Measurements from ENCODE around the gene HPGD. TPM values are rescaled to one million over a fixed set of nuclear protein-coding genes. Genes with fewer than 3 reads are reported as not detected.

HPGD gene
- total RNA-seq, 1 donor = 18.3 TPM

DNA sequence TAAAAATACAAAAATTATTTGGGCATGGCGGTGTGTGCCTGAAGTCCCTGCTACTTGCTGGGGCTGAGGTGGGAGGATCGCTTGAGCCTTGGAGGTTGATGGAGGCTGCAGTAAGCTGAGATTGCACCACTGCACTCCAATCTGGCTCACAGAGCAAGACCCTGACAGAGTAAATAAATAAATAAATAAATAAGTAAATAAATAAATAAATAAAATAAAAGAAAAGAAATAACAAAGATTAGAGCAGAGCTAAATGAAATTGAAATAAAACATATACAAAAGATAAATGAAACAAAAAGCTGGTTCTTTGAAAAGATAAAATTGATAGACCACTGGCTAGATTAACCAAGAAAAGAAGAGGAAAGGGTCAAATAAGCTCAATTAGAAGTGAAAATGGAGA lies 43.1 kb downstream of the HPGD start:
- no peak for DNase-seq (ENCODE audit: low read depth in 2 of 3, low spot score in 2 of 3)

DNA sequence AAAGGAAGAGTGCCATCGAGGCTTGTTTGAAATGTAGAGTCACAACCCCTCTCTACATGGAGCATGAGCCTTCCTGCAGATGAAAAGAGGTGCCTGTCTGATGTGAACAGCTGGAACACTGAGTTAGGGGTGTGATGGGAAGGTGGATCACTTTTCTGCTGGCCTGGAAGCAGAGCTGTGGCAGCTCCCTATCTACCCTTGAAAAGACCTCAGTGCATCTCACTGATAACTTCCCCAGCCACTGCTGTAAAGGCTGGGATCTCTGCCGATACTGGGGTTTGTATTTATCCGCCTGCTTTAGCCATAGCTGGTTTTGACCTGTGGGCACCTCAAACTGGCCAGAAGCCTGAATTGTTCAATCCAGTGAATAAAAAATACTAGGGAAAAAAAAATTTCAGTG lies 46.8 kb downstream of the HPGD start:
- DNase-seq (ENCODE audit: low read depth in 2 of 3, low spot score in 2 of 3) = no peak

DNA sequence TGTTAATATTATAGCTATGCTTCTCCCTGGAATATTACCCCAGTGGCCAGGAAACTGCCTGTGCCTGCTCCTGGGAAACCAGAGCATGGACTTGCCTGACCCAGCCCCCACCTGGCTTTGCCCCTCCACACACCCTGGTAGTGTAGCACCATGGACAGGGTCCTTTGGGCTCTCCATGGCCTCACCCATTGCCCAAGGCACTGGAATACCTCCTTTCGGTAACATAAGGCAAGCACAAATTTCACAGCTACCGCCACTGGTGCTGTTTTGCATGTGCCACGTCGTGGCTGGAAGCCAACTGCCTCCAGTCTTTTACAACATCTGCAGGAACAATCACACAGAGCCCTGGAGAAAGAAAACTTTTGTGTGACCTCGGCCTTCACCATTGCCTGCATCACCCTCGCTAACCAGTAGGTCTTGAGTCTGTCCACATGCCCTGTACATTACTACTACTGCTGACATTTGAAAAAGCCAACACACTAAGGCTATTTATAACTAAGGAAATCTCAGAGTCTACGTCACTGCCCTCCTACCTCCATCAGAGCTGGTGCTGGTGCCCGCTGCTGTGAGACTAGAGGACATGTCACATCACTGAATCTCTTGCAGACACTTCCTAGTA lies 47.7 kb downstream of the HPGD start:
- DNase-seq (ENCODE audit: low read depth in 2 of 3, low spot score in 2 of 3) = no peak

DNA sequence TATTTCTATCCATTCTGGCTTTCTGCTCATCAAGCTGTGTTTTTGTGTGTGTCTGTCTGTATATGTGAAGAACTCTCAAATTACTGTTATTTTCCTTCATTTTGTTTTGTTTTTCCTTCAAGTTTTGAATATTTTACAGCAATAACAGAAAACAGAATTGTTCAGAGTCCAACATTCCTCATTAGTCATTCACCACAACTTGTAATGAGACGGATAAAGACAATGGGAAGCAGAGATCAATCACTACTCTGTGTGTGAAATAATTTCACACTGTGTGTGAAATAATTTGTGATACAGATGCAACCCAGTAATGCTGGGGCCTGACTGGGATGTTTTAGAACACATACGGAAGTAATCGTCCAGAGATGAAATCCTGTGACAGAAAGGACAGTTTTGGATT lies 55.2 kb downstream of the HPGD start:
- no peak for DNase-seq (ENCODE audit: low read depth in 2 of 3, low spot score in 2 of 3)

DNA sequence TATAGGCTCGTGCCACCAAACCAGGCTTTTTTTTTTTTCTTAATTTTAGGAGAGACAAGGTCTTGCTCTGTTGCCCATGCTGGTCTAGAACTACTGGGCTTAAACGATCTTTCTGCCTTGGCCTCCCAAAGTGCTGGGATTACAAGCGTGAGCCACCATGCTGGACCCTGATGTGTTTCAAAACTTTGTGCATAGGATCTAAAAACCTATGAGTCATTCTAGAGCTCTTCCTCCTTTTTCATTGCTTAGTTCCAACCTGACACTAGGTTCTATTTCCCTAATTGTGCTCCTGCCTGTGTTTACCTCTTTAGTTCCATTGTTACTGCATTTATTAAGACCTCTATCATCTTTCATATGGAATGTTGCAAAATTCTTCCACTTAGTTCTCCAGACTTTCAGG lies 57.3 kb downstream of the HPGD start:
- no peak for DNase-seq (ENCODE audit: low read depth in 2 of 3, low spot score in 2 of 3)

DNA sequence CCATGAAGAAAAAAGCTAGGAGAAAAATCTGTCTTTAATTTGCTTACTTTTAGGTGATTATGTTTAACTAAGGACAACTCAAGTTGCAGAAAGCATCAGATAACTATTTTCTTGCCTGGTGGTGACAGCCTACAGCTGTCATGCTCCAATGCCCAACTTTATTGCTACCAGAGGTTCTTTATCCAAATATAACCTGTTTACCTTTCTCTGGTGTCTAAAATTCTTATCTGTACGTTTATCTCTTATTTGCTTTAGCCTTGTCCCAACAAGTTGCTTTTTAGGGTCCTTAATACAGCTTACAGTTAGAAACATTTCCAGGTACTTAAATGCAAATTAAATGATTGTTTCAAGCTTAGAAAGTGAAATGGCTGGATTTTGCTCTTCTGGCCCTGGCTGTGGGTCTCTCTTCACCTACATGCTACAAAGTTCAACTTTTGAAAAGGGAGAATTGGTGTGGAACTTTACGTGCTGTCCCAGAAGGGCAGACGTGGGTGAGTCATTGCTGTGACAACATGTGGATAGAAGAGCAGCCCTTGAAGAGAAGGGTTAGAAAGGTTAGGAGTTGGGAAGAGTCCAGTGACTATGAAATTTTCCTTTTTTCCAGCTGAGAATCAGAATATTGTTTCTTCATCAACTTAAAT lies 60.7 kb downstream of the HPGD start:
- DNase-seq (ENCODE audit: low read depth in 2 of 3, low spot score in 2 of 3) = no peak

DNA sequence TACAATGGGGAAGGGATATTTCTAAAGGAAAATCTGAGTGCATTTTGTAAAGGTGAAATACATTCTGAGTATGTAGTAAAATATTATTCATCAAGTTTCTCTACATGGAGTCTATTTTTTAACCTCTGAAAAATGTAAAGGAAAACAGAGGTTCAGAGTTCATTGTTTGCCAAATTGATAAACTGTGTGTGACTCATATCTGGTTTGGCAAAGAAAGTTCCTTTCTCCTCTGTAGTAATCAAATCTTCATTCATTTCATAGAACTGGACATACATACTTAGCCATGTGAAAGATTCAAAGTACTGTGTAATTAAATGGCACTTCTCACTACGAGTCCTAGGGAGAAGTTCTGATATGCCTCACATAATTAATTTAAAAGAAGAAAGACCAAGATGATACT lies 61.6 kb downstream of the HPGD start:
- DNase-seq (ENCODE audit: low read depth in 2 of 3, low spot score in 2 of 3) = no peak

DNA sequence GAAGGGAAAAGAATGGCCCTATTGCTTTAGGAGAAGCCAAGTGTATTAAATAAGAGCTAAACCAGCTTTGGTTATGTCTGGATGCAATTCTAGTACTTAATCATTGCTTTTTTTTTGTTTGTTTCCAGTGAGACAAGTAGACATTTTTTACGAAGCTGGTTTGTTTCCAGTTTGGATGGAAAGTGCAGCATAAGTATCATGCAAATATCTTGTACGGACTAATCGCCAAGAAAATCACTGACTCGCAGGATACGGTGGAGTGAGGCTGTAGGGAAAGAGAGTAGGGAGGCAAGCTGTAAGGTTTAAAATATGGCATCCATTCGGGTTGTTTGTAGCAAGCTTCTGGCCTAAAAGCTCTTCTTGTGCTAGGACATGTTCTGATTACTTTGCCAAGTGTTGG lies 64.8 kb downstream of the HPGD start:
- no peak for DNase-seq (ENCODE audit: low read depth in 2 of 3, low spot score in 2 of 3)

DNA sequence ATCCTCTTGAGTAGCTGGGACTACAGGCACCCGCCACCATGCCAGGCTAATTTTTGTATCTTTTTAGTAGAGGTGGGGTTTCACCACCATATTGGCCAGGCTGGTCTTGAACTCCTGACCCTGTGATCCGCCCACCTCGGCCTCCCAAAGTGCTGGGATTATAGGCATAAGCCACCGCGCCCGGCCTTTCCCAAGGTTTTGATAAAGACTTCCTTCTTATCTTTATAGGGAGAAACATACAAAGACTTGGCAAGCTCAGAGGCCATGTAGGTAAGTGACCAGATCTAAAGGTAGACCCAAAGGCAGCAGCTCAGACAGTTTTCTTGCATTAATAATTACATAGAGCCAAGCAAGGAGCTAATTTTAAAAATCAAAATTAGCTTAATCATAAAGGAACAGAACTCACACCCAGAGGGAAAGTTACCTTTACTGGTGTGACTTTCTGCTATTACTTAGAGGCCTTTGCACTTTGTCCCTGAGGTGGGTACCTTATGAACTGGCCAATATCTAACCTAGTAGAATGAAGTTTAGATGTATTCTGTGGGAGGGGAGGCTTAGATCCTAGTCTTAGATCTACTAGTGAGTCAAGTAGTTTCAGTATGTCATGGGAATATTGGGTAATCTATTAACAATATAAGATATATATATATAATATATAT lies 67.3 kb downstream of the HPGD start:
- DNase-seq (ENCODE audit: low read depth in 2 of 3, low spot score in 2 of 3) = no peak

DNA sequence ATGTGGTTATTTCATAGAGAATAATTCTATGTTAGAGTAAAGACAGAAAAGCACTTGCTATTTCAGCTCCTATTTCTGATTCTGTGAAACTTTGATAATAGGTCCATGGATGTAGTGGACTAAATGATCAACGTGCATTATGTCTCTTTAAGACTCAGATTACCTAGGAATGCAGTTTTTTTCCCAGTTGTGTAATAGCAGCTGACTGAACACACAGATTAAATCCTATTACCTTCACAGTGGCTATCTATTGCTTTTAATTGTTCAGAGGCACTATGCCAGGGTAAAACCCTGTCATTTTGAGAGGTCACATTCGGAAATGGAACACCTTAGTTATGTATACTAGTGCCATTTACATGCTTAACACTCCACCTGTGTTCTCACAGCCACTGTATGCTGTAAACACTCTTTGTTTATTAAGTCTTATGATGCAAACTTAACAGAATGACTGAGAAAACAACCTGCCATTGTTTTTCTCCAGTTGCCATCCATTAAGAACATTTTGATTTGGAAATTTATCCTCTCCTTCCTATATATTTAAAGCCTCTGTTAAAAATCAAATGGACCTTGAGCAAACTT lies 70.5 kb downstream of the HPGD start:
- no peak for DNase-seq (ENCODE audit: low read depth in 2 of 3, low spot score in 2 of 3)

DNA sequence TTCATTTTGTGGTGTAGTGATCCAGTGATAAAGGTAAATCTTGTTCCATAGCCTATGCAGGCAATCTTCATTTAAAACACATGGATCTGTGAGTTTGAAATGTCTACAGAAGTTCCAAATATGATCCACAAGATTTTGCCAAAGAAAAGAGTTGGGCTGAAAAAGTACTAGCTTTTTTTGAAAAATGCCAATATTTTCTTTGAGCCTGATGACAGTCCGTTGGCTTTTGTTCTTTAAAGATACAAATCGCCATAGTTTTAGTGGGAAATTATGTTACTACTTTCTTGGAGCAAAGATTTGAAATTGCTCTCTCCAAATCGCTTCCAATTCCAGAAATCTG lies 71.5 kb downstream of the HPGD start:
- no peak for DNase-seq (ENCODE audit: low read depth in 2 of 3, low spot score in 2 of 3)

DNA sequence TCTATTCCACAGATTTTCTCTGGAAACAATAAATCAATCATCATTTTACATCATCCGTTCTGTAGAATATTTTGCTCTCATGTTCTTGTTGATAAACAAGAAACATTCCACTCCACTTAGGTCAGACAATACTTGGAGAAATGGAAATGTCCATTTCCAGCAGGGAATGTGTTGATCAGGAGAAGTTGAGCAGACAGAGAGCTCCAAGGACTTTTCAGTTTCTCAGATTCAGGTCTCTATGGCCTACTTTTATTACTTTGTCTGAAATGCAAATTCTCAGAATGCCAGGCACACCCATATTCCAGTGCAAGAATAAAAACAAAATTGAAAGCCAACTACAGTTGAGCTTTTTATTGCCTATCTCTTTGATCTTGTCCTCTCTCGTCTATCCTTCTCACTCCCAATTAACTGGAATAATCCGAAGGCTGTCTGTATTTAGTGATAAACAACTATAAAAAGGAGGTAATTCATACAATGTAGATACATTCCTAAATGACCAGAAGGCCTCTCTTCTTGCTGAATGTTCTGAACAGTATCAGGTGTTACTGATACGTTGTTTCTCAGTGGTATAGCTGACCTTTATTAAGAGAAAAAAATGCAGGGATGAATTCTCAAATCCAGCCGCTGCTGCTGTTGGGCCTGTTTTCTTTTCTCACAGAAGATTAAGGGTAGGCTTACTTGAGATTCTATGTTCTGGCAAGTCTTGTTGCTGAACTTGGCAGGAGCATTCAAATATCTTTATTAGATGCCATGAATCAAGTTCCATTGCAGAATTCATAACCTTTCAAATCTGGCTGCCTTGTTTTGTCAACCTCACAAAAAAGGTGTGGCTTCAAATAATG lies 72.1 kb downstream of the HPGD start:
- no peak for DNase-seq (ENCODE audit: low read depth in 2 of 3, low spot score in 2 of 3)

DNA sequence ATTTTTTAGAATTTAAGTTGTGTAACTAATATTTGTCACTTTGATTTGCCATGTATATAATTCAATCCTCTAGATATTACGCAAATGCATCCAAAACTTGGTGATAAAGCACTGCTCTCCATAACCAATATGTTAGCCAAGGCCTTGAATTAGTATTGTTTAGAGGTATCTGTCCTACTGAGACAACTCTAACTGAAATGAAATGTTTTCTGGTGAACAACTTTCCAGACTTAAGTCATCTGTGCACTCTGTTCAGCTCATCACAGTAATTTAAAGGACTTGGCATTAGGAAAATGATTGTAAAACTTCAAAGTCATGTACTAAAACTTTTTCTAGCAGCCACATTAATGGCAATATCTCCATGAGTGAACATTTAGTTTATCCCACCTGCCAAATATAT lies 73.1 kb downstream of the HPGD start:
- DNase-seq (ENCODE audit: low read depth in 2 of 3, low spot score in 2 of 3) = no peak

DNA sequence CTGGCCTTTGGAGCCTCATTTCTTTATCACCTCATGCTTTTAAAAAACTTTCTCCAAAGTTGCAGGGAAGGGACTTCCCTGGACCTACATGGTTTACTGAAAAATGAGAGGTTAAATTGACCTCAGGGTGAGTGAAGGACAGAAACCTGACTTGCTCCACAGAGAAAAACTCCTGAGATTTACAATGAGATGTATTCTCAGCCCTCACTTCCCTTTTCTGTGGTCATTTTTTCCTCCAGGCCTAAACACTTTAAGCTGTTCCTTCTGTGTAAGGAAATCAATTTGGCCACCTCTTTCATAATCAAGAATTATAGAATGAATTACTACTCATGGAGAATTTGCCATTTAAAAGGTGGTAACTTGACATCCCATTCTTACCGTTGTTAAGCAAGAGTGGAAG lies 77.9 kb downstream of the HPGD start:
- no peak for DNase-seq (ENCODE audit: low read depth in 2 of 3, low spot score in 2 of 3)

Other genes starting within 250 kb of the HPGD start
- gene FBXO8, start 238.8 kb downstream of the HPGD start, total RNA-seq = 10.5 TPM
- gene CEP44, start 238.6 kb downstream of the HPGD start, total RNA-seq = 4.3 TPM

Measured in hematopoietic multipotent progenitor cell (in vitro differentiated cells).